KMS-11 (cell line): Measurements from ENCODE around the gene SMIM43.

Source experiments
- H2AFZ ChIP-seq: fragments of 200-600 bp; sonication (generic); 2 replicates; pipeline ENCODE4 v1.6.1; 2016; ENCODE audit warnings: antibody characterized with exemption, mixed run types, low read depth
- H3K27ac ChIP-seq: fragments of 200-600 bp; sonication (generic); 2 replicates; pipeline ENCODE4 v1.6.1; 2016; ENCODE audit warnings: mild to moderate bottlenecking, mixed run types
- H3K27me3 ChIP-seq: fragments of 200-600 bp; sonication (generic); 2 replicates; pipeline ENCODE4 v1.6.1; 2017; ENCODE audit warnings: mild to moderate bottlenecking, low read depth, mixed run types, moderate library complexity; ENCODE audit not compliant: insufficient read depth
- H3K36me3 ChIP-seq: fragments of 200-600 bp; sonication (generic); 2 replicates; pipeline ENCODE4 v1.6.1; 2017; ENCODE audit warnings: mild to moderate bottlenecking, mixed run types; ENCODE audit not compliant: insufficient read depth
- H3K4me1 ChIP-seq: fragments of 200-600 bp; sonication (generic); 2 replicates; pipeline ENCODE4 v1.6.1; 2016; ENCODE audit warnings: mild to moderate bottlenecking, low read depth, mixed run types; ENCODE audit not compliant: poor library complexity, severe bottlenecking
- H3K4me2 ChIP-seq: fragments of 200-600 bp; sonication (generic); 2 replicates; pipeline ENCODE4 v1.7.0; 2016; ENCODE audit warnings: mild to moderate bottlenecking, mixed run types
- H3K4me3 ChIP-seq: fragments of 200-600 bp; sonication (generic); IDR thresholded peaks from 2 replicates; pipeline ENCODE4 v1.6.1; 2017; ENCODE audit warnings: low read depth, low read length, mixed read lengths; ENCODE audit not compliant: insufficient read depth
- H3K79me2 ChIP-seq: fragments of 200-600 bp; sonication (generic); 2 replicates; pipeline ENCODE4 v1.6.1; 2016; ENCODE audit warnings: low read depth, mixed run types; ENCODE audit not compliant: insufficient read depth
- H3K9ac ChIP-seq: fragments of 200-600 bp; sonication (generic); 2 replicates; pipeline ENCODE4 v1.6.1; 2016; ENCODE audit warnings: mild to moderate bottlenecking, mixed run types
- H4K20me1 ChIP-seq: fragments of 200-600 bp; sonication (generic); 2 replicates; pipeline ENCODE4 v1.6.1; 2016; ENCODE audit warnings: mild to moderate bottlenecking, mixed run types; ENCODE audit not compliant: insufficient read depth
- CTCF ChIP-seq: fragments of 200-600 bp; sonication (generic); conservative IDR thresholded peaks from 2 replicates; pipeline ENCODE4 v1.6.1; 2017; ENCODE audit warnings: low read depth, mild to moderate bottlenecking, antibody characterized with exemption, low read length, moderate library complexity, mixed read lengths

Gene SMIM43

GRCh38 chr4:121788896-121789295 is 23.9 kb upstream of the SMIM43 start:
- Histone ChIP-seq H3K9ac (no peak overlapping the region), H3K4me3 (no peak overlapping the region), H4K20me1 (no peaks in the 10 kb centered on the region), H3K4me2 (no peak overlapping the region), H3K27ac (no peak overlapping the region), H2AFZ (no peak overlapping the region), H3K27me3 (no peaks in the 10 kb centered on the region), H3K36me3 (no peaks in the 10 kb centered on the region), H3K4me1 (no peaks in the 10 kb centered on the region), H3K79me2 (no peaks in the 10 kb centered on the region)
- no peak for TF ChIP-seq CTCF

DNA sequence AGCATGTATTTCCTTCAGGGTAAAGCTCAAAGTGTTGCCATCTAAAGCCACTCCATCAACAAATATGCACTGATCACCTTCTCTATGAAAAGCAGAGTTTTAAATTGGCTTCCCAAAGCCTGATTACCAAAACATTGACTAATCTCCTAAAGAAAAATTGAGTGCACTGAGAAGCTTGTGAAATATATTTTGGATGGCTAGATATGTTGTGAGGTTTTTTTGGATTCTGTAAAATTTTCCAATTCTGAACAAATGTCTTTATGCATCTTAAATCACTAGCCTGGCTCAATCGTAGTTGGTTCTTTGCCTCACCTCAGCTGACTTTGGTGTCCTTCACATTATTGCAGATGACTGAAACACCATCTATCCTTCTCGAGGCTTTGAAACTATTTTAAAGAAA is 21.3 kb upstream of the SMIM43 start:
- no peaks in the 10 kb centered on the region for H4K20me1 ChIP-seq
- no peaks in the 10 kb centered on the region for H3K4me1 ChIP-seq
- no peaks in the 10 kb centered on the region for H3K79me2 ChIP-seq
- H3K27me3 ChIP-seq: no peaks in the 10 kb centered on the region
- H3K4me2 ChIP-seq: no peak overlapping the region
- H3K9ac ChIP-seq: no peak overlapping the region
- no peaks in the 10 kb centered on the region for H3K36me3 ChIP-seq
- no peak overlapping the region for H3K4me3 ChIP-seq
- no peak overlapping the region for H2AFZ ChIP-seq
- no peak overlapping the region for H3K27ac ChIP-seq
- TF ChIP-seq CTCF: no peak

DNA sequence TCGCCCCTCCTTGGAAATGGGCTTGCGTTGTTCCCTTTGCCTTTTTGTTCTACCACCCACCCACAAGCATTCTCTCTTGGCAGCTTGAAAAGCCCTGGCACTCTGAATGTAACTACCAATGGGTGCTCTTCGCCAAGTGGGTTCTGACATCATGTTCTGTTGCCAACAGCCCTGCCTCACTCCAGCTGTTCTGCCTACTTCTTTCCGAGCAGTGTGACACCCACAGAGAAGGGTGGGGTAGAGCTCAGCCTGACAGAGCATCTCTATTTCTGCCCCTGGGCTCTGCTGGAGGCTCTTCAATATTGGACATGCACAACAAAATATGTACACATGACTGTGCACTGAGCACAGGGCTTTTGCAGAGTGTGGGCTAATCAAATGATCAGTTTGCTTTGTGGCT is 20.5 kb upstream of the SMIM43 start:
- TF ChIP-seq CTCF: no peak
- Histone ChIP-seq H3K4me3 (no peak overlapping the region), H2AFZ (no peak overlapping the region), H3K79me2 (no peaks in the 10 kb centered on the region), H3K9ac (no peak overlapping the region), H3K4me2 (no peak overlapping the region), H3K4me1 (no peaks in the 10 kb centered on the region), H4K20me1 (no peaks in the 10 kb centered on the region), H3K36me3 (no peaks in the 10 kb centered on the region), H3K27ac (no peak overlapping the region), H3K27me3 (no peaks in the 10 kb centered on the region)

GRCh38 chr4:121784975-121785374 is 20.0 kb upstream of the SMIM43 start:
- no peaks in the 10 kb centered on the region for H3K79me2 ChIP-seq
- no peak overlapping the region for H3K4me3 ChIP-seq
- no peaks in the 10 kb centered on the region for H3K4me1 ChIP-seq
- no peak overlapping the region for H3K27ac ChIP-seq
- H3K9ac ChIP-seq: no peak overlapping the region
- no peak for TF ChIP-seq CTCF
- H3K4me2 ChIP-seq: no peak overlapping the region
- no peaks in the 10 kb centered on the region for H3K36me3 ChIP-seq
- H4K20me1 ChIP-seq: no peaks in the 10 kb centered on the region
- H2AFZ ChIP-seq: no peak overlapping the region
- no peaks in the 10 kb centered on the region for H3K27me3 ChIP-seq

DNA sequence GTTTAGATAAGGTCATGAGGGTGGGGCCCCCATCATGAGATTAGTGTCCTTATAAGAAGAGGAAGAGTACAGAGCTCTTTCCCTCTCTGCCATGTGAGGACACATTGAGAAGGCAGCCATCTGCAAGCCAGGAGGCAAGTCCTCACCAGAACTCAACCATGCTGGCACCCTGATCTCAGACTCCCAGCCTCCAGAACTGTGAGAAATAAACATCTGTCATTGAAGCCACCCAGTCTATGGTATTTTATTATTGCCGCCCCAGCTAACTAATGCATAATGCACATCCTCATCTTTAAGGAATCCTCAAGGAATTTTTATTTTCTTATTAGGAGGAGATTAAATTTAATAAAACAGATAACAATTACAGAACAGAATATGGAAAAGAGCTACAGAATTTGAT is 19.4 kb upstream of the SMIM43 start:
- Histone ChIP-seq H3K4me2 (no peak overlapping the region), H3K27me3 (no peaks in the 10 kb centered on the region), H3K36me3 (no peaks in the 10 kb centered on the region), H3K4me1 (no peaks in the 10 kb centered on the region), H2AFZ (no peak overlapping the region), H4K20me1 (no peaks in the 10 kb centered on the region), H3K79me2 (no peaks in the 10 kb centered on the region), H3K9ac (no peak overlapping the region), H3K27ac (no peak overlapping the region), H3K4me3 (no peak overlapping the region)
- no peak for TF ChIP-seq CTCF
